ENCODE measurements around the gene MAP1B. TPM values are rescaled to one million over a fixed set of nuclear protein-coding genes. Genes with fewer than 3 reads are reported as not detected.
A peak's percentile ranks its signal among the peaks of the same experiment; 100 is the strongest.

Gene MAP1B
- total RNA-seq = 100 to 1,000 TPM in 2 of 5 donors, 10 to 100 TPM in 3; 10.4 to 985 (median 98.6) TPM
- polyA plus RNA-seq = 1 to 10 TPM; 2.1 to 3.1 (median 2.4) TPM
- long read RNA-seq, donor 1, partial matches to known transcripts = 7 of 7 reads
- long read RNA-seq, donor 1, other reads (novel, unspliced or antisense) = 0 of 7 reads
- long read RNA-seq, donor 2, partial matches to known transcripts = 12 of 12 reads
- long read RNA-seq, donor 2, other reads (novel, unspliced or antisense) = 0 of 12 reads
- long read RNA-seq, donor 3, partial matches to known transcripts = 18 of 18 reads
- long read RNA-seq, donor 3, other reads (novel, unspliced or antisense) = 0 of 18 reads
- long read RNA-seq, donor 4 = 0 reads
- long read RNA-seq, donor 5, partial matches to known transcripts = 13 of 13 reads
- long read RNA-seq, donor 5, other reads (novel, unspliced or antisense) = 0 of 13 reads
- long read RNA-seq, donor 6, partial matches to known transcripts = 196 of 196 reads
- long read RNA-seq, donor 6, other reads (novel, unspliced or antisense) = 0 of 196 reads
- long read RNA-seq, donor 7, partial matches to known transcripts = 21 of 21 reads
- long read RNA-seq, donor 7, other reads (novel, unspliced or antisense) = 0 of 21 reads
- long read RNA-seq, donor 8 = 0 reads
- long read RNA-seq, donor 9, partial matches to known transcripts = 20 of 20 reads
- long read RNA-seq, donor 9, other reads (novel, unspliced or antisense) = 0 of 20 reads
- long read RNA-seq, donor 10 = 0 reads

DNA sequence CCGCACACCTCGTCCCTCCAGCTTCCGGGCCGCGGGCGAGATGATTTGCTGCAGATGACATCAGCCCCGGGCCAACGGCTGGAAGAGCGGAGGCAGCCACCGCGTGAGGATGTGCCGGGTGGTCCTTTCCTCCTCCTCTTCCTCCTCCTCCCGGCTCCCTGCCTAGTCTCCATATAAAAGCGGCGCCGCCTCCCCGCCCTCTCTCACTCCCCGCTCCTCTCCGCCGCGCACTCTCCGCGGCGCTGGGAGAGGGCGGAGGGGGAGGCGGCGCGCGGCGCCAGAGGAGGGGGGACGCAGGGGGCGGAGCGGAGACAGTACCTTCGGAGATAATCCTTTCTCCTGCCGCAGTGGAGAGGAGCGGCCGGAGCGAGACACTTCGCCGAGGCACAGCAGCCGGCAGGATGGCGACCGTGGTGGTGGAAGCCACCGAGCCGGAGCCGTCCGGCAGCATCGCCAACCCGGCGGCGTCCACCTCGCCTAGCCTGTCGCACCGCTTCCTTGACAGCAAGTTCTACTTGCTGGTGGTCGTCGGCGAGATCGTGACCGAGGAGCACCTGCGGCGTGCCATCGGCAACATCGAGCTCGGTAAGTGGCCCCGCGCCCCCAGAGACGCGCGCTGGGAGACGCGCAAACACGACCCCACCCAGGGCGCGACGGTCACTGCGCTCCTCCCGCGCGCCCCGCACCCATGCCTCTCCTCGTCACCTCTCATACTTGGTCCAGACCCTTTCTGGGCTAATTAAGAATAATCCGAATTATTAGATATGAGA, at the start of gene MAP1B:
TSS of gene MAP1B (plus strand) at position 345 of the 770 bp plus-strand sequence. CDS start at position 402, 57 bp downstream.
- 1 to 7% (median 2%) methylated on average over 36 to 81 of the region's 82 CpGs for WGBS, 5 donors
- TF ChIP-seq POLR2A (IDR thresholded peaks at IDR 0.05) = no peak
- TF ChIP-seq POLR2AphosphoS5 (IDR thresholded peaks at IDR 0.05) = peak in 2 of 3 donors; percentile 27 to 73
- Histone ChIP-seq H3K4me1 (peaks cover 0 to 44% (median 33%) of the 10 kb centered on the region in 4 donors), H3K9me3 (peaks cover 0 to 4% (median 0%) of the 10 kb centered on the region in 4 donors), H3K36me3 (no peaks in the 10 kb centered on the region), H3K27ac (peak within 1 kb of the TSS; percentile 69 to 88 (median 81)), H3K27me3 (peaks cover 3 to 42% (median 25%) of the 10 kb centered on the region in 3 donors), H3K4me3 (peak within 1 kb of the TSS; percentile 64 to 82 (median 69))
- intact Hi-C loops (cut with DNase I; ENCODE audit: low total_unique reads) = no loop called here
- peak in 1 of 2 donors; percentile 90 for DNase-seq

DNA sequence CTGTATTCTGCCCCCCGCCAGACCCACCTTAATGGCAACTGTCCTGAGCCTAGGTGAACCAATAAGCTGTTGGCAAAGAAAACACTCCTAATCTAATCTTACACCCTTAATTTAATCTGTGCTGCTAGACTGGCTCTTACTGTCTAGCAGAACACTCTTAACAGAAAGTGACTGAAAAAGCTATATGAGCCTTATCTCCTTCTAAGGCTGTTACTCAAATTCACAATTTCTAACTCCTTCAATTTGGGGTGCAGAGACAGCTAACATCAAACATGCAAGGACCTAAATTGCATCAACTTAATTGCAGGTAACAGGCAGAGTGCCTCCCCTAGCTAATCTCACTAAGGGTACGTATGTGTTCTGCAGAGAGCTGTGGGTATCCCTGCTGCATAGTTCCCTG, 49.5 kb upstream of the MAP1B start:
- peaks cover 0 to 6% (median 0%) of the 10 kb centered on the region in 3 donors for H3K27me3 ChIP-seq
- no peak for DNase-seq
- H3K27ac ChIP-seq = no peak overlapping the region
- TF ChIP-seq, protein P1, sequence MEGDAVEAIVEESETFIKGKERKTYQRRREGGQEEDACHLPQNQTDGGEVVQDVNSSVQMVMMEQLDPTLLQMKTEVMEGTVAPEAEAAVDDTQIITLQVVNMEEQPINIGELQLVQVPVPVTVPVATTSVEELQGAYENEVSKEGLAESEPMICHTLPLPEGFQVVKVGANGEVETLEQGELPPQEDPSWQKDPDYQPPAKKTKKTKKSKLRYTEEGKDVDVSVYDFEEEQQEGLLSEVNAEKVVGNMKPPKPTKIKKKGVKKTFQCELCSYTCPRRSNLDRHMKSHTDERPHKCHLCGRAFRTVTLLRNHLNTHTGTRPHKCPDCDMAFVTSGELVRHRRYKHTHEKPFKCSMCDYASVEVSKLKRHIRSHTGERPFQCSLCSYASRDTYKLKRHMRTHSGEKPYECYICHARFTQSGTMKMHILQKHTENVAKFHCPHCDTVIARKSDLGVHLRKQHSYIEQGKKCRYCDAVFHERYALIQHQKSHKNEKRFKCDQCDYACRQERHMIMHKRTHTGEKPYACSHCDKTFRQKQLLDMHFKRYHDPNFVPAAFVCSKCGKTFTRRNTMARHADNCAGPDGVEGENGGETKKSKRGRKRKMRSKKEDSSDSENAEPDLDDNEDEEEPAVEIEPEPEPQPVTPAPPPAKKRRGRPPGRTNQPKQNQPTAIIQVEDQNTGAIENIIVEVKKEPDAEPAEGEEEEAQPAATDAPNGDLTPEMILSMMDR (IDR thresholded peaks at IDR 0.05) = no peak
- TF ChIP-seq POLR2AphosphoS5 (IDR thresholded peaks at IDR 0.05) = no peak
- TF ChIP-seq EP300 (IDR thresholded peaks at IDR 0.05) = no peak
- TF ChIP-seq POLR2A (IDR thresholded peaks at IDR 0.05) = no peak
- peaks cover 0 to 6% (median 0%) of the 10 kb centered on the region in 4 donors for H3K9me3 ChIP-seq
- intact Hi-C loops (cut with DNase I; ENCODE audit: low total_unique reads) = no loop called here
- no peaks in the 10 kb centered on the region for H3K4me1 ChIP-seq
- 59 to 71% (median 67%) methylated on average over 2 of the region's 2 CpGs for WGBS, 5 donors
- no peak overlapping the region for H3K4me3 ChIP-seq
- H3K36me3 ChIP-seq = no peaks in the 10 kb centered on the region

DNA sequence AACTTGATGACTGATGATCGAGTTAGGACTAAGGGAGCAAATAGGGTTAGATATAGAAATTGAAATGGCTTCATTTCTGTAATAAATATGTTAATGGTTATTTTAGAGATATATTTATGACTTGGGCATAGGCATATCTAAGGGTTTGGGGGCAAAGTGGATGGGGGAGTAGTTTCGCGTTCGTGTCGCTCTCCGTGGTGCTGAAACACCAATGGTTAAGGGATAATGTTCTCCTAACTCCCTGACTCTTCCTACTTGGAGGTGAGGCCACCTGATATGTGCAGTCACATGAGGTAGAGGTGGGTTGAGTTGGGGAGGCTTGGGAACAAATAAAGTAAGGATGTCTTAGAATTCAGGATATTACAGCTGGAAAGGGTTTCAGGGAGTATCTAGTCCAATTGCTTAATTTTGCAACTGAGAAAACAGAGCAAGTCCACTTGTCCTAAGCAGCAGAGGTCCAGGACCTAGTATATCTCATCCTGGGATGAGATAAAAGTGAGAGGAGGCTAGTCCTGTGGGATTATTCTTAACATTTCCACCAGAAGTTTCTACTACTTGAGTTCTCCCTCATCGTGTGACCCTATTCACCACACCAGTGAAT, 44.0 kb upstream of the MAP1B start:
- H3K4me3 ChIP-seq = no peak overlapping the region
- peaks cover 0 to 2% (median 0%) of the 10 kb centered on the region in 3 donors for H3K27me3 ChIP-seq
- peak in 1 of 2 donors; percentile 48 for DNase-seq
- no peak overlapping the region for H3K27ac ChIP-seq
- intact Hi-C loops (cut with DNase I; ENCODE audit: low total_unique reads) = no loop called here
- 31 to 36% (median 33%) methylated on average over 7 of the region's 7 CpGs for WGBS, 5 donors
- TF ChIP-seq POLR2A (IDR thresholded peaks at IDR 0.05) (no peak), POLR2AphosphoS5 (IDR thresholded peaks at IDR 0.05) (no peak), EP300 (IDR thresholded peaks at IDR 0.05) (no peak)
- TF ChIP-seq, protein P1 (IDR thresholded peaks at IDR 0.05) = no peak
- H3K9me3 ChIP-seq = no peaks in the 10 kb centered on the region
- no peaks in the 10 kb centered on the region for H3K36me3 ChIP-seq
- no peaks in the 10 kb centered on the region for H3K4me1 ChIP-seq

DNA sequence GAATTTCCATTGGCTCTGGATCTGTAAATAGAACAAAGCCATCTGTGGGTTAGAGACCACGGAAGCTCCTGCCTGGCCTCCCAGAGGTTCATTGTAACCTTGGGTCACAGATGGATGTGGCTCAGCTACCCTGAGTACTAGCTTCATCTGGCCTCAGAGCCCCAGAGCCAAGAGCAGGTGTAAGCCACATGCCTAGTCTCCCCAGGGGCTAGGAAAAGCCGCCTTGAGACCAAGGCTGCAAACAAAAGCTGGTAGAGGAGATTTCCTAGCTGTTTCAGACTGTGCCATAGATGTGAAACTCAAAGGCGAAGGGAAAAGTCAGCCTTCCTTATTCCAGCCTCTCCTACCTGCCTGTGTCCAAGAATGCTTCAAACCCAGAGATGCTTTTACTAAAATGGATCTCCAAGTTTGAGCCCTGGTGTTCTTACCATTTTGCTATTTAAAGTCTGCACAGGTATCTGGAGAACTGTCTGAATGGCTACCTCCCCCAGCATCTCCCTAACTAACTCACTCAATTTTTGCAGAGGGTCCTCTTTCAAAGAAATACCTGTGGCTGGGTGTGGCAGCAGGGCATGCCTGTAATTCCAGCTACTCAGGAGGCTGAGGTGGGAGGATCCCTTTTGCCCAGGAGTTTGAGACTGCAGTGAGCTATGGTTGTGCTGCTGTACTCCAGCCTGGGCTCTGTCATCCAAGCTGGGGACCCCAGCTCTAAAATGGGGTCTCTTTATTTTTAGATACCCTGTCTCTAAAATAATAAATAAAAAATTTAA, 42.3 kb upstream of the MAP1B start:
- TF ChIP-seq EP300 (IDR thresholded peaks at IDR 0.05) = no peak
- no peak for TF ChIP-seq POLR2A (IDR thresholded peaks at IDR 0.05)
- TF ChIP-seq, protein P1 (IDR thresholded peaks at IDR 0.05) = no peak
- TF ChIP-seq POLR2AphosphoS5 (IDR thresholded peaks at IDR 0.05) = no peak
- Histone ChIP-seq H3K27me3 (no peaks in the 10 kb centered on the region), H3K27ac (no peak overlapping the region), H3K9me3 (no peaks in the 10 kb centered on the region), H3K4me1 (no peaks in the 10 kb centered on the region), H3K4me3 (no peak overlapping the region), H3K36me3 (no peaks in the 10 kb centered on the region)
- DNase-seq = no peak
- 61 to 79% (median 69%) methylated on average over 3 of the region's 3 CpGs for WGBS, 5 donors
- intact Hi-C loops (cut with DNase I; ENCODE audit: low total_unique reads) = no loop called here
